ENCODE measurements around the gene ATP6V1B1.

The ATP6V1B1 gene

DNA sequence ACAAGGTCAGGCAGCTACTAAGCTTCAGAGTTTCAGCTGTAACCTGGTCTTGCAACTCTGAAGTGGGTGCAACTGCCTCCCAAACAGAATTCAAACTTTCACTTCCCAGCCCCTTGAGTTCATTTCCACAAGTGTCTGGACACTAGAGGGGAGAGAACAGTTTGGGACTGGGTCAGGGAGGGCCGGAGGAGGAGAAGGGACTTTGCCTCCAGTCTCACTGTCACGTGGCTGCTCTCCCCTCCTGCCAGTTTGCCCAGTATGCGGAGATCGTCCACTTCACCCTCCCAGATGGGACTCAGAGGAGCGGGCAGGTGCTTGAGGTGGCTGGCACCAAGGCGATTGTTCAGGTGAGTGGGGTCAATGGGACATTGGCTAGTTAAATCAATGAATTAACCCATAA is 22.1 kb downstream of the ATP6V1B1 start:
- Histone ChIP-seq H2AFZ (ENCODE audit: low read length) (no peak overlapping the region), H3K36me3 (ENCODE audit: insufficient read depth, low read length) (no peaks in the 10 kb centered on the region), H4K20me1 (ENCODE audit: insufficient read depth, low read length, poor library complexity, severe bottlenecking) (no peaks in the 10 kb centered on the region), H3K79me2 (ENCODE audit: insufficient read depth, low read length) (no peaks in the 10 kb centered on the region), H3K9me2 (replicated peaks; ENCODE audit: low read depth, low read length) (no peaks in the 10 kb centered on the region), H3K27me3 (ENCODE audit: insufficient read depth, low read length, poor library complexity, severe bottlenecking) (no peaks in the 10 kb centered on the region), H3K9ac (ENCODE audit: low read depth, low read length, poor library complexity, severe bottlenecking) (peak overlapping the region; percentile 22), H3F3A (ENCODE audit: low read depth) (no peaks in the 10 kb centered on the region), H3K9me3 (ENCODE audit: insufficient read depth, low read depth, low read length) (no peaks in the 10 kb centered on the region), H3K4me1 (ENCODE audit: insufficient read depth, low read length, poor library complexity, severe bottlenecking) (peaks cover 22% of the 10 kb centered on the region), H3K4me2 (ENCODE audit: low read depth, low read length, poor library complexity, severe bottlenecking) (peak overlapping the region; percentile 59), H3K4me3 (ENCODE audit: low read length, poor library complexity, severe bottlenecking) (peak overlapping the region; percentile 28)
- TF ChIP-seq EZH2phosphoT487 (IDR thresholded peaks at IDR 0.05; ENCODE audit: borderline replicate concordance): no peak
- TF ChIP-seq, protein P1, sequence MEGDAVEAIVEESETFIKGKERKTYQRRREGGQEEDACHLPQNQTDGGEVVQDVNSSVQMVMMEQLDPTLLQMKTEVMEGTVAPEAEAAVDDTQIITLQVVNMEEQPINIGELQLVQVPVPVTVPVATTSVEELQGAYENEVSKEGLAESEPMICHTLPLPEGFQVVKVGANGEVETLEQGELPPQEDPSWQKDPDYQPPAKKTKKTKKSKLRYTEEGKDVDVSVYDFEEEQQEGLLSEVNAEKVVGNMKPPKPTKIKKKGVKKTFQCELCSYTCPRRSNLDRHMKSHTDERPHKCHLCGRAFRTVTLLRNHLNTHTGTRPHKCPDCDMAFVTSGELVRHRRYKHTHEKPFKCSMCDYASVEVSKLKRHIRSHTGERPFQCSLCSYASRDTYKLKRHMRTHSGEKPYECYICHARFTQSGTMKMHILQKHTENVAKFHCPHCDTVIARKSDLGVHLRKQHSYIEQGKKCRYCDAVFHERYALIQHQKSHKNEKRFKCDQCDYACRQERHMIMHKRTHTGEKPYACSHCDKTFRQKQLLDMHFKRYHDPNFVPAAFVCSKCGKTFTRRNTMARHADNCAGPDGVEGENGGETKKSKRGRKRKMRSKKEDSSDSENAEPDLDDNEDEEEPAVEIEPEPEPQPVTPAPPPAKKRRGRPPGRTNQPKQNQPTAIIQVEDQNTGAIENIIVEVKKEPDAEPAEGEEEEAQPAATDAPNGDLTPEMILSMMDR (conservative IDR thresholded peaks at IDR 0.05; ENCODE audit: low read length): no peak

DNA sequence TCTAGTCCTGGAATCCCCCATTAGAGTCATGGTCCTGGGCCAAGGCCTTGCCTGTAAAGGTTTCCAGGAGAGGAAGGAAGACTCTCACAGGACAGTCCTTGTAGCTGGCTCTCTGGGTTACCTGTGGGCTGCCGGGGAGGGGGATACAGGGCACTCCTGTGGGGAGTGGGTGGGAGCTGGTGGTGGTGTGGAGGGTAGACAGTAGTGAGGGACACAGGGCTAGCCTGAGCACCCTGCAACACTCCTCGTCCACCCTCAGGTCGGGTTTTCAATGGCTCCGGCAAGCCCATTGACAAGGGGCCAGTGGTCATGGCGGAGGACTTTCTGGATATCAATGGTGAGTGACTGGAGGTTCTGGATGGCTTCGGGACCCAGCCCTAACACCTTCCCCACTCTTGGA is 23.1 kb downstream of the ATP6V1B1 start:
- Histone ChIP-seq H3K27me3 (ENCODE audit: insufficient read depth, low read length, poor library complexity, severe bottlenecking) (no peaks in the 10 kb centered on the region), H3K9ac (ENCODE audit: low read depth, low read length, poor library complexity, severe bottlenecking) (no peak overlapping the region), H3K9me2 (replicated peaks; ENCODE audit: low read depth, low read length) (no peaks in the 10 kb centered on the region)

DNA sequence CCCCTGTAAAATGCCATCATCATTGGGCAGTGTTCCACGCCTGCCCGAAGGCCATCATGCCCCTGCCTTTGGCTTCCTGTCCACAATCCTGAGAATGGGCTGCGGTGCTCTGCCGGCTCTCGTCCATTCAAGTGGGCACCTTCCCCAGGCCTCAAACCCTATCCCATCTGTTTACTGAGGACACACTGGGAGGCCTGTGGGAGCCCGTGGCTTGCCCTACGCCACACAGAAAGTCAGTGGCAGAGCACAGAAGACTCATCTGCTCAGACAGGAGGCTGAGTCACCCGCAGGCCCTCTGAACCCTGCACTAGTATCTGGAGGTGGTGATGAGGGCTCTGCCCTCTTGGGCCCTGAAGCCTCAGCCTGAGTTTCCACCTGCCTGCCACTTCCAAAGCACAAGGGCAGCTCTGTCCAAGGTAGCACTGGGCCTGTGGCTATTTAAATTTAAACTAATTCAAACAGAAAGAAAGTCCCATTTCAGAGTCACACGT is 23.6 kb downstream of the ATP6V1B1 start:
- TF ChIP-seq EZH2phosphoT487 (IDR thresholded peaks at IDR 0.05; ENCODE audit: borderline replicate concordance): no peak
- TF ChIP-seq, protein P1 (conservative IDR thresholded peaks at IDR 0.05; ENCODE audit: low read length): no peak
- Histone ChIP-seq H3K9me2 (replicated peaks; ENCODE audit: low read depth, low read length) (no peaks in the 10 kb centered on the region), H3K79me2 (ENCODE audit: insufficient read depth, low read length) (no peaks in the 10 kb centered on the region), H3K9me3 (ENCODE audit: insufficient read depth, low read depth, low read length) (no peaks in the 10 kb centered on the region), H3F3A (ENCODE audit: low read depth) (no peaks in the 10 kb centered on the region), H3K27me3 (ENCODE audit: insufficient read depth, low read length, poor library complexity, severe bottlenecking) (no peaks in the 10 kb centered on the region), H3K4me3 (ENCODE audit: low read length, poor library complexity, severe bottlenecking) (no peak overlapping the region), H3K9ac (ENCODE audit: low read depth, low read length, poor library complexity, severe bottlenecking) (no peak overlapping the region), H3K4me1 (ENCODE audit: insufficient read depth, low read length, poor library complexity, severe bottlenecking) (peaks cover 22% of the 10 kb centered on the region), H3K4me2 (ENCODE audit: low read depth, low read length, poor library complexity, severe bottlenecking) (no peak overlapping the region), H3K36me3 (ENCODE audit: insufficient read depth, low read length) (no peaks in the 10 kb centered on the region), H4K20me1 (ENCODE audit: insufficient read depth, low read length, poor library complexity, severe bottlenecking) (no peaks in the 10 kb centered on the region), H2AFZ (ENCODE audit: low read length) (no peak overlapping the region)

More for the DNA sequence above, 23.1 kb downstream of the ATP6V1B1 start:
- peak overlapping the region; percentile 28 for H3K4me3 ChIP-seq (ENCODE audit: low read length, poor library complexity, severe bottlenecking)
- TF ChIP-seq EZH2phosphoT487 (IDR thresholded peaks at IDR 0.05; ENCODE audit: borderline replicate concordance): no peak
- TF ChIP-seq, protein P1 (conservative IDR thresholded peaks at IDR 0.05; ENCODE audit: low read length): no peak
- H2AFZ ChIP-seq (ENCODE audit: low read length): no peak overlapping the region
- H3K9me3 ChIP-seq (ENCODE audit: insufficient read depth, low read depth, low read length): no peaks in the 10 kb centered on the region
- H3F3A ChIP-seq (ENCODE audit: low read depth): no peaks in the 10 kb centered on the region
- H3K79me2 ChIP-seq (ENCODE audit: insufficient read depth, low read length): no peaks in the 10 kb centered on the region
- no peaks in the 10 kb centered on the region for H4K20me1 ChIP-seq (ENCODE audit: insufficient read depth, low read length, poor library complexity, severe bottlenecking)
- no peaks in the 10 kb centered on the region for H3K36me3 ChIP-seq (ENCODE audit: insufficient read depth, low read length)
- peak overlapping the region; percentile 59 for H3K4me2 ChIP-seq (ENCODE audit: low read depth, low read length, poor library complexity, severe bottlenecking)
- H3K4me1 ChIP-seq (ENCODE audit: insufficient read depth, low read length, poor library complexity, severe bottlenecking): peaks cover 22% of the 10 kb centered on the region

Measured in Loucy (cell line).